ENCODE results near the gene TNS3.
A peak's percentile ranks its signal among the peaks of the same experiment; 100 is the strongest.

TNS3 gene

GRCh38 chr7:47484457-47484856 is 97.5 kb downstream of the TNS3 start:
- Mint-ChIP-seq H3K4me3 (no peak overlapping the region), H3K27me3 (no peaks in the 10 kb centered on the region), H3K4me1 (ENCODE audit: low read depth) (peaks cover 23% of the 10 kb centered on the region), H3K27ac (no peak overlapping the region), H3K36me3 (ENCODE audit: low read depth) (no peaks in the 10 kb centered on the region), H3K9me3 (peaks cover 4% of the 10 kb centered on the region)
- no peak for DNase-seq

DNA sequence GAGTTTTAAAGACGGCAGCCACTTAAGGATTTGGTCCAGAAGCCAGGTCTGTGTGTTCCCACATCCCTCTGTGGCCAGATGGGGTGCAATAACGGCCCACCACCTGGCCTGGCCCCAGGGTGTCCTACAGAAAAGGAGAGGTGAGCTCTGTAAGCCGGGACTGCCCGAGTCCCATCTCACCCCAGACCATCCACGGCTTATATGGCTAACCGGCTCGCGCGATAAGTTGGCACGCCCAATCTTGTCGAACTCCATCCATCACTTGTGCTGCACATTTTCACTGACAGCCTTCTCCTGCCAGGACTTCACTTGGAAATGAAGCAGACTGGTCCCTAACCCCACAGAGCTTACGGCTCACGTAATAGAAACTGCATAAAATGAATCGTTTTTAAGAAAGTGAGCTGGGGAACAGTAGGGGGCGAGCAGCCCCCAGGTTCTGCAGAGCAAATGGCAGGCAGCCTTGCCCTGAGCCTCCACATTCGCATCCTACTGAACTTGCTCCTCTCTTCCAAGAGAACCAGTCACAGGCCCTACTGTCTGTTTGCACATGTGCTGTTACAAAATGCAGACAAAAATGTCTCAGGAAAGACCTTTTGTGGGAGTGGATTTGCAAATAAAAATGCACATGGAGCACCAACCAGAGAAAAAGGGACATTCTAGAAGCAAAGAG is 98.2 kb downstream of the TNS3 start:
- DNase-seq = no peak
- Mint-ChIP-seq H3K36me3 (ENCODE audit: low read depth) (no peaks in the 10 kb centered on the region), H3K4me3 (no peak overlapping the region), H3K27ac (no peak overlapping the region), H3K9me3 (peaks cover 4% of the 10 kb centered on the region), H3K27me3 (no peaks in the 10 kb centered on the region), H3K4me1 (ENCODE audit: low read depth) (peaks cover 23% of the 10 kb centered on the region)

- Mint-ChIP-seq H3K4me3 (no peak overlapping the region), H3K27ac (peak overlapping the region; percentile 38), H3K27me3 (no peaks in the 10 kb centered on the region), H3K9me3 (peaks cover 4% of the 10 kb centered on the region), H3K36me3 (ENCODE audit: low read depth) (no peaks in the 10 kb centered on the region), H3K4me1 (ENCODE audit: low read depth) (peaks cover 23% of the 10 kb centered on the region)
- DNase-seq = no peak
These were observed 99.7 kb downstream of the TNS3 start for GRCh38 chr7:47482013-47482875.

- no peaks in the 10 kb centered on the region for H3K36me3 Mint-ChIP-seq (ENCODE audit: low read depth)
- H3K9me3 Mint-ChIP-seq = peaks cover 4% of the 10 kb centered on the region
- no peak for DNase-seq
- H3K4me3 Mint-ChIP-seq = no peak overlapping the region
- H3K27ac Mint-ChIP-seq = peak overlapping the region; percentile 38
- peaks cover 23% of the 10 kb centered on the region for H3K4me1 Mint-ChIP-seq (ENCODE audit: low read depth)
- H3K27me3 Mint-ChIP-seq = no peaks in the 10 kb centered on the region
These were observed 100.3 kb downstream of the TNS3 start for GRCh38 chr7:47481541-47482012.

DNA sequence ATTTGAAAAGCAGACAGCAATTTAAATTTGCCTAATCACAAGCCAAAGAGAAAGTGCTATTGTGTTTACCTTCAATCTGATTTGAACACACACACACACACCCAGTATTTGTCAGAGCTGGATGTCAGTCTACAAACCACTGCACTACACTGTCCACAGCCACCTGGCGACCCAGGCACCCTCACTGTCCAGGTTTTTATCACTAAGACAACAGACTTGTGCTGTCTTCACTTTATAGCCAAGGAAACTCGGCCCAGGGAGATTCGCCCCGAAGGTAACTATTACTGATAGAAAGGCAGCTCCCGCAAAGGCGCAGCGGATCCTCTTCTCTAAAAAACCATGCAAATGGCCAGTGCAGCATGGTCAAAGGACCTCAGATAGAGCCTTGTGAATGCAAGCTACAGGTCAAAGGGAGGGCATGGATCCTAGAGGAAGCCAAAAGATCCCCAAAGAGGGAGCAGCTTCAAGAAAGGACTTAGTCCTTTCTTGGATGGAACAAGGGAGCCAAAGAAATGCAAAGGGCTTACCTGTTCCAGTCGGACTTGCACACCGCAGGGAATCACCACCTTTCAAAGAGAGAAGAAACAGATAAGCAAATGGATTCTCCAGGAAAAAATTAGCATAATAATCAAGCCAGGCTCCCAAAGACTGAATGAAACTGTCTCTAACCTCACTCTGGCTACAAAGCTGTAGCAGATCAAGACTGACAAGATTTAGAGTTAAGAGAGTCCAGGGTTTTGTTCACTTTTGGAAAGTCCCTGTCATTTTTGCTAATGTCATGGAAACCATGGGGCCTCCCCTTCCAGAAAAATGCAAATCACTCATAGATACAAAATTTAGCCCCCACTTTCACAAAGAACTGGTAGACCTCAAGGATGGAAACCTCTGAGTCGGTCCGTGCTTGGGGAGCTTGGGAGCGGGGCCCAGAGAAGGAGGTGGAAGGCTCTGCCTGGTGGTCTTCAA is 101.1 kb downstream of the TNS3 start:
- Mint-ChIP-seq H3K4me1 (ENCODE audit: low read depth) (peaks cover 23% of the 10 kb centered on the region), H3K4me3 (no peak overlapping the region)
- DNase-seq = no peak

DNA sequence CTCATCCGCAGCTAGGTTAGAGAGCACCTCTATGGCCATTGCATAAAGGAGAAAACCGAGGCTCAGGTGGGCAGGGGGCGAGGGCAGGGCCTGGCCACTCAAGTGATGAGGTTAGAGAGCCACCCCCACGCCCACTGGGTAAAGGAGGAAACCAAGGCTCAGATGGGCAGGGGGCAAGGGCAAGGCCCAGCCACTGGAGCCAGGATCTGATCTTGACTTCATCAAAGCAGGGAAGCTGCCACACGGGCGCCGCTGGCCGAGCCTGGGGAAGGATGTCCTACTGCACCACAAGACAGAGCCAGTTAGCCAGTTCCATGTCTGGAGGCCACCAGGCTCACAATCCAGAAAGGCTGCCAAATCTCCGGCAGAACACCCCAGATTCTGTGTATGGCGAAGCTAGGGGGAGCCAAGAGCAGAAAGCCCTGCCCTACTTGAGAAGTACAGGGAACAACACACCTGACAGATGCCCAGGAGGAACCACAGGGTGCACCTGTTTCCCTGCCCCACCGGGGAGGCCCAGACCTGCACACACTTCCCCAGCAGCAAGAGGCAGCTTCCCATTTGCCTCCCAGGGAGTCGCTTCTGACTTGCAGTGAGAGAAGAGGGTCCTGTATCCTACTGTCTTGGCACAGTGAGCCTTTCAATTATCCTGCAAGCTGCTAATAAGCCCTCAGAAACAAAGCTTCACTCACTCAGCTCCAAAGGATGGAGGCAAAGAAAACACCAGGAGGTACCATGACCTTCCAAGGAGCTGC is 101.9 kb downstream of the TNS3 start:
- H3K4me3 Mint-ChIP-seq = no peak overlapping the region

More for the DNA sequence above, 101.1 kb downstream of the TNS3 start:
- Mint-ChIP-seq H3K9me3 (peaks cover 4% of the 10 kb centered on the region), H3K27me3 (peaks cover 3% of the 10 kb centered on the region), H3K27ac (peak overlapping the region; percentile 53), H3K36me3 (ENCODE audit: low read depth) (no peaks in the 10 kb centered on the region)

DNA sequence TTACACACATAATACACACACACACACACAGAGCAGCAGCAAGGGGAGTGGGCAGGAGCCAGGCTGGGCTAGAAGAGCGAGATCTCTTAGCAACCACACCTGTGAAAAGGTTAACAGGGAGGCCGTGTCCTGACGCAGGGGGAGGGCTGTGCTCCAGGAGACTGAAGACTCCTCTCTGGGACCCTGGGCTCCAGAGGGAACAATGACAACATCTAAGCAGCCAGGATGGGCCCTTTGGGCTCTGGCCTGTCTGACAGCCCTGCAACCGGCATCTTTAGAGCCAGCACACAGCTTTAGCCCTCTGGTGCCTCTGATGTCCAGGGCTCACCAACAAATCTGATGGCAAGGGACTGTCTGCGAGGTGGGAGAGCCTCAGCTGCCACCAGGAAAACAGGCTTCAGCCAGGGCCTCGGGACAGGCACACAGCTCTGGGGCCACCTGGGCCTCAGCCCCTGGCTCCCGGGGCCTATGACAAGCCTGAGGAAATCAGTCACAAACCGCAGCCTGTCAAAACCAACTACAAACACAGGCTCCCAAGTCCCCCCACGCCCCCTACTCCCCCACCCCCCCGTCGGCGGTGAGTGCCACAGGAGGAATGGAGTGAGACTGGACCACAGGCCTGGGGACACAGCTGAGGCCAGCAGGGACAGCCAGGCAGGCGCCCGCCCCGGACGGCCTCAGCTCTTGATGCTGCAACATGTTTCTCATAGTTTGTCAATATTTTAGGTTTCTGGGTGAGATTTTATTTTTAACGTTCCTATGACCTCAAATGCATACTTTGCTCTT is 102.8 kb downstream of the TNS3 start:
- no peak for DNase-seq
- H3K27ac Mint-ChIP-seq = no peak overlapping the region
- peaks cover 4% of the 10 kb centered on the region for H3K9me3 Mint-ChIP-seq
- no peak overlapping the region for H3K4me3 Mint-ChIP-seq
- H3K27me3 Mint-ChIP-seq = peaks cover 5% of the 10 kb centered on the region
- H3K36me3 Mint-ChIP-seq (ENCODE audit: low read depth) = no peaks in the 10 kb centered on the region
- H3K4me1 Mint-ChIP-seq (ENCODE audit: low read depth) = peaks cover 23% of the 10 kb centered on the region

More for the DNA sequence above, 101.9 kb downstream of the TNS3 start:
- Mint-ChIP-seq H3K9me3 (peaks cover 4% of the 10 kb centered on the region), H3K4me1 (ENCODE audit: low read depth) (peaks cover 23% of the 10 kb centered on the region), H3K27ac (no peak overlapping the region), H3K36me3 (ENCODE audit: low read depth) (no peaks in the 10 kb centered on the region), H3K27me3 (peaks cover 5% of the 10 kb centered on the region)
- no peak for DNase-seq

GRCh38 chr7:47478017-47478344 is 103.9 kb downstream of the TNS3 start:
- H3K4me1 Mint-ChIP-seq (ENCODE audit: low read depth) = peaks cover 23% of the 10 kb centered on the region
- H3K27me3 Mint-ChIP-seq = peaks cover 5% of the 10 kb centered on the region
- H3K36me3 Mint-ChIP-seq (ENCODE audit: low read depth) = no peaks in the 10 kb centered on the region
- H3K27ac Mint-ChIP-seq = no peak overlapping the region
- peaks cover 4% of the 10 kb centered on the region for H3K9me3 Mint-ChIP-seq
- DNase-seq = no peak
- H3K4me3 Mint-ChIP-seq = no peak overlapping the region

DNA sequence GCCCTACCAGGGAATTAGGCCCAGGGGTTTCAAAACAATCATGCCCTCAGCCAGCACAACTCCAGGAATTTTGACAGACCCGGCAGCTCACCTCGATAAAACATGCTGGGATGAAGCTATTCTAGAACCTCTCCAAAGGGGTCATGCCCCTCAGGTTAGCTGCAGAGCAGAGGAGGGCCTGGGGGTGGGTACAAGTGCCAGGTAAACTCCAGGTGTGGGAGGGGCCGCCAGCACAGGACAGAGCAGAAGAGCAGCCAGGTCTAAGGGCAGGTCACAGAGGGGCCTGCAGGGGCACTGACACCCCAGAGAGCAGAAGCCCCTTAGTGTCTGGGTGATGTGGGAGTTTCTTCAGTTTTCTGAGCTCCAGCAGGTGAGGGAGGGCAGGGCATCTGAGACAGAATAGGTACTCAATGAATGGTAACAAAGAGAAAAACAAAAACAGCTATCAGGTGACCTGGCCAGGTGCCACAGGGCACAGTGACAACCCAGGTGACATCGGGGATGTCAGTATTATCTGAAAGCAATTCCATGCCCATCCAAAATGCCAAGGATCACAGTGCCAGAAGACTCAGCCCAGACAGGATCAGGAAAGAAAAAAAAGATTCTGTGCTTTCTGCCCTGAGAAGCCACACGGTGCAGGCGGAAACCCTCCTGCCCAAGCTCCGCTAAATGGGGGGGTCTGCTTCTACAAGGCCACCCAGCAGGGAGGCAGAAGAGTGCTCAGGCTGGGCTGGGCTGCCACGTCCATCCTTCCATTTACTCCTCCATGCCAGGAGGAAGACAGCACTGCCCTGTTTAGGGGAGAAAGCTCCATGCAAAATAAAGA is 104.5 kb downstream of the TNS3 start:
- Mint-ChIP-seq H3K27me3 (peaks cover 5% of the 10 kb centered on the region), H3K27ac (no peak overlapping the region), H3K36me3 (ENCODE audit: low read depth) (no peaks in the 10 kb centered on the region), H3K4me3 (no peak overlapping the region), H3K4me1 (ENCODE audit: low read depth) (peaks cover 22% of the 10 kb centered on the region), H3K9me3 (no peaks in the 10 kb centered on the region)
- no peak for DNase-seq

- Mint-ChIP-seq H3K27me3 (peaks cover 5% of the 10 kb centered on the region), H3K27ac (no peak overlapping the region)
These were observed 106.1 kb downstream of the TNS3 start for GRCh38 chr7:47475880-47476227.

DNA sequence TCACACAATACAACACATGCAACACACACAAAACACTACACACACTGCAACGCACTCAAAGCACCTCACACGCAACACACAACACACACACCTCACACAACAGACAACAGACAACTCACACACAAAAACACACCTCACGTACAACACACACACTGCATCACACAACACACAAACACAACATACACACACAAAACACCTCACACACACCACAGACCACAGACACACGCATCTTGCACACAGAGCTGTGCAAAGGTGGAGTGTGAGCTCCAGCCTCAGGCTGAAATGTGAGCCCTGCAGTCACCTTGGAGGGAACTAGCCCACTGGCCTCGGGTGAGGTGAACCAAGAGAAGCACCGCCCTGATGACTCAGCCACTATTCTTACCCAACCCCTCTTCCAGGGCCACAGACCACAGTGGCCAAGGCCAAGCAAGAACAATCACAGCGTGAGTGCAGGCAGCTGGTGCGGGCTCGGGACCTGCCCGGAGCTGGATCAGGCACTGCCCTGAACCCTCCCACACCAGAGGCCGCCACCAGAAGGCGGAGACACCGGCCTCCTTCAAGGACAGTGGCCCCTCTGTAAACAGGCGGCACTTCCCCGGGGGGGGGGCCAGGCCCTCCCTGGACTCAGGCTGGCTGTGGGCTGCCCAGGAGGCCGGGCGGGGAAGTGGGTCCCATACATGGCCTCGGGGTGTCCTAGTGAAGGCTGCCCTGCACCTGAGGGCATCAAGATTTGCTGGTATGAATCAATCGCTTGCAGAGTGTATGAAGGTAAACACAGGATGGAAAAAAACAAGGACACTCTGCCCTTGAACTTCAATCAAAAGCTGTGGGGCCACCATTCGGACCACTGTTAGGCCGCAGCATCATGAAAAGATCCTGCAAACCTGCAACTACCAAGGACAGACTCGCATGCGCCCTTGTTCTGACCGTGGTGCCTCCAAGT is 106.7 kb downstream of the TNS3 start:
- Mint-ChIP-seq H3K4me1 (ENCODE audit: low read depth) (no peaks in the 10 kb centered on the region), H3K27ac (no peak overlapping the region), H3K9me3 (no peaks in the 10 kb centered on the region), H3K27me3 (peaks cover 5% of the 10 kb centered on the region), H3K36me3 (ENCODE audit: low read depth) (no peaks in the 10 kb centered on the region), H3K4me3 (no peak overlapping the region)
- DNase-seq = no peak

More at GRCh38 chr7:47475880-47476227, 106.1 kb downstream of the TNS3 start:
- Mint-ChIP-seq H3K36me3 (ENCODE audit: low read depth) (no peaks in the 10 kb centered on the region), H3K4me3 (no peak overlapping the region), H3K9me3 (no peaks in the 10 kb centered on the region), H3K4me1 (ENCODE audit: low read depth) (peaks cover 6% of the 10 kb centered on the region)
- no peak for DNase-seq

Measured in activated T-cell treated with anti-CD3 and anti-CD28 coated beads, Interleukin-2, amount 50 U/mL, for 24 hours (primary cell).